OCI-LY1 (cell line): ENCODE measurements around the gene TMEM201.

Source experiments
- EZH2 ChIP-seq: fragments of 200-600 bp; sonication (generic), shearing (Covaris generic); IDR thresholded peaks from 2 replicates; pipeline ENCODE4 v1.8.0; 2017; ENCODE audit warnings: borderline replicate concordance, mixed run types, mild to moderate bottlenecking, antibody characterized with exemption, low read length, moderate library complexity, mixed read lengths
- TF ChIP-seq, protein P1 (sequence below): fragments of 200-600 bp; sonication (generic), shearing (Covaris generic); IDR thresholded peaks from 2 replicates; pipeline ENCODE4 v1.5.1; 2017; ENCODE audit warnings: mild to moderate bottlenecking, antibody characterized with exemption, low read length, moderate library complexity, mixed read lengths

GRCh38 chr1:9651220-9651564, 62.5 kb downstream of the TMEM201 start:
- TF ChIP-seq, protein P1, sequence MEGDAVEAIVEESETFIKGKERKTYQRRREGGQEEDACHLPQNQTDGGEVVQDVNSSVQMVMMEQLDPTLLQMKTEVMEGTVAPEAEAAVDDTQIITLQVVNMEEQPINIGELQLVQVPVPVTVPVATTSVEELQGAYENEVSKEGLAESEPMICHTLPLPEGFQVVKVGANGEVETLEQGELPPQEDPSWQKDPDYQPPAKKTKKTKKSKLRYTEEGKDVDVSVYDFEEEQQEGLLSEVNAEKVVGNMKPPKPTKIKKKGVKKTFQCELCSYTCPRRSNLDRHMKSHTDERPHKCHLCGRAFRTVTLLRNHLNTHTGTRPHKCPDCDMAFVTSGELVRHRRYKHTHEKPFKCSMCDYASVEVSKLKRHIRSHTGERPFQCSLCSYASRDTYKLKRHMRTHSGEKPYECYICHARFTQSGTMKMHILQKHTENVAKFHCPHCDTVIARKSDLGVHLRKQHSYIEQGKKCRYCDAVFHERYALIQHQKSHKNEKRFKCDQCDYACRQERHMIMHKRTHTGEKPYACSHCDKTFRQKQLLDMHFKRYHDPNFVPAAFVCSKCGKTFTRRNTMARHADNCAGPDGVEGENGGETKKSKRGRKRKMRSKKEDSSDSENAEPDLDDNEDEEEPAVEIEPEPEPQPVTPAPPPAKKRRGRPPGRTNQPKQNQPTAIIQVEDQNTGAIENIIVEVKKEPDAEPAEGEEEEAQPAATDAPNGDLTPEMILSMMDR, result no peak
- no peak for TF ChIP-seq EZH2
